Occipital lobe (tissue), 3 donors: Measurements from ENCODE around the gene ZIC3. TPM values are rescaled to one million over a fixed set of nuclear protein-coding genes. Genes with fewer than 3 reads are reported as not detected.

Experiments
- DNase-seq: peaks from one replicate; lab custom pipeline; 2025; lab: John Stamatoyannopoulos, UW
- small RNA-seq: library from RNA; depleted of rRNA; stranded (forward); fragments of <200 nt; gene quantifications from one replicate; pipeline ENCODE3, GENCODE V24; 2014
- total RNA-seq: library from RNA; depleted of rRNA; stranded (reverse); fragments of >200 nt; gene quantifications from one replicate; pipeline ENCODE4 v1.2.3, GENCODE V29; 2014

Gene ZIC3
- total RNA-seq, 1 donor from 2014 or later, result 1.4 TPM

DNA sequence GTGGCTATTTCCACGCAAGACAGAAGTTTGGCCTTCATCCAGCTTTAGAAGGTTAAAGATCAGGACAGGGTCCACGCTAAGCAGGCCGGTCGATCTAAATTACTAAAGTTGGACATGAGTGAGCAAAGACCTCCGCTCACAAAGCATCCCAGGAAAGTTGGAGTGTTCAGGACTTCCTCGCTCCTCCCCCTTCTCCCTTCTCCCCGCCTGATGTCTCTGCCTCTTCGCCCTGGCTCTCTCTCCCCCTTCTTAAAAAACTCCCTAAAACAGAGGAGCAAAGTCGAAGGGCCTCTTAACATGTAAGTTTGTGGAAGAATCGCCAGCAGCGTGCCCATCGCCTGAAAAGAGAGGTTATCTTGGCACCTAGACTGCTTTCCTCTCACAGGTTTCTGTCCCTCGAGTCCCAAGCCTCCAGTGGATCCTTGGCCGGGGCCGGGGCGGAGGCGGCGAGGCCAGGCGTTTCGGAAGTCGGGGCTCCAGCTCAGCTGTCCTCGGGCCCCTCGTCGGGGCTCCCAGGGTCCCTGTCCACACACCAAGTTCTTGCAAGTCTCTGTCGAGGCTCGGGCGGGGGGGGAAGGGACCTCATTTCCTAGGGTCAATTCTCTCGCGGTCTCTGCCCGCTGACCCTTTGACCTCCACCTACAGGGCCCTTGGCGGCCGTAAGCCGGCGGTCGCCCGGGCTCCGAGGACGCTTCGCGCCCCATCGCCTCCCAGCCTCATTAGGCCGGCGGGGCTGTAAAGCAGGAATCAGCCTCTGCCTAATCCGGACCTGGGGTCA lies 7.6 kb downstream of the ZIC3 start:
- DNase-seq, result no peak

DNA sequence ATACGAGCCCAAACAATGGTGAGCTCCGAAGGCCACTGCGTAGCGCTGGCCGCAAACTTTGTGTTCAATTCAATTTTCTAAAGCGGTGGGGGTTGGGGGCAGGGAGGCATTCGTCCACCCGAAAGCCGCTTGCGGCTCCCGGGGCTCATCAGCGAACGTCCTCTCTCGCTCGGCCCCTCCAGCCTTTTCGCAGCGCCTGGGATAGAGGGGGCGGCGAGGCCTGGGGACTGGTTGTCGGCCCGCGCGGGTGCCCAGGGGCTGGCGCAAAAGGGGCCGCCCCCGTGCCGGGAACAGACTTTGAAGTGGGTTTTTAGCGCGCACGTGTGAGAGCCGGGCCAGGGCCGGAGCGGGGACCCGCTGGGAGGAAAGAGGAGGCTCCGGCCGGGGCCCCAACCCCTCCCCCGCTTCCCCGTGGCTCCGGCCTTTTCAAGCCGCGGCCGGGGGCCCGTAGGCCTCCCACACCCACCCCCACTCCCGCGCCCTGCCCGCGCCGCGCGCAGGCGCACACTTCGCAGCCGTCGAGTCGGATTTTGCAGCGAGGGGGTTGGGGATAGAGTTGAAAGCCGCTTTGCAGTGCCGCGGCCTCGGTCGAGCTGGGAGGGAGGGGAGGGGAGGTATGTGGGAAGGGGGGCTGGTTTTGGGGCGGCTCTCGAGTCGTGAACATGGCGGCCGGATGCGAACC lies 8.3 kb downstream of the ZIC3 start:
- no peak for DNase-seq

DNA sequence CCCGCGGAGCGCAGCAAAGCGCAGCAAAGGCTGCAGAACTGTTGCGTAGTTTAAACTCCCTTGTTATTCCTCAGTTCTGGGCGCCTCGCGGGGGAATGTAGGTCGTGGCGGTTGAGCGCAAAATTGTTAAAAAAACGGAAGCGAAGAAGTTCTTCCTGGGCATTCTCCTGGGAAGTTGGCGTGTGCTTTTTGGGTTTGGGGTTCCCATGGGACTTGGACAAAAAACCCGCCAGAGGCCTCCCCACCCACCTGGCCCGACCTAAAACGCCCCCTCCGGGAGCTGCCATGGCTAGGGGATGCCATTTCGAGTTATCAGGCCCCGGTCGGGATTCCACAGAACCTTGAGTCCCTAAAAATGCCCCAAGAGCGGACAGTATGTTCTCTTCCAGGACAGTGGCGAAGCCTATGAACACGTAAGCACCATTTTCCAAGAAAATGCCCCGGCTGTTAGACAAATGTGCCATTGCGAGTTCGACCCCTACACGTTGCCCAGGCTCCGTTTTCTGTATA lies 8.9 kb downstream of the ZIC3 start:
- DNase-seq, result no peak

DNA sequence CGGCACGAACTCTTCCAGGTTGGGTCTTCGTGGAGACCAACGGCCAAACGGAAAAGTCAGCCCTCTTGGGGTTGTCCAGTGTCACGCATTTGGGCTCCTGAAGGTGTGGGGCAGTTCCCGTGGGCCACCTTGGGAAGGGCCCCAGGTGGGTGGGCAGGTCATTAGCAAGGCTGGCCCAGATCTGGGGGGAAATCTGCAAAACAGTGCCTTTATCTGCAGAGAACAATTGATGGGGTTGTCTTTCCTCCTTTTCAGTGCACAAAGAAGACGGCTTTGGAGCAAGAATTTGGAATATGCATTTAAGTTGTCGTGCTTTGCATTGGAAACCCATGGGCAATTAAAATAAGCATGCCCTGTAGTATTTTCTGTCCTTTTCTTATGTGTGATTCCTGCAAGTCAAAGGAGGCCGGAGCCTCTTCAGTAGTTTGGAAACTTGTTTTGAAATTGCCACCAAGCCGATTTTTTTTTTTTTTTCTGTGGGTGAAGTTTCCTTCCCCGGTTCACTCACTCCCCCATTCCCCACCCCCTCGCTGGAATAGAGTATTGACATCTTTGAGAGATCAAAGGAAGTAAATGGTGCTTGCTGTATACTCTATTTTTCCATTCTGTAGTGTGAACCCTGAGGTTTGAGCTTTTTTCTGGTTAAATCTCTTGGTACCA lies 9.8 kb downstream of the ZIC3 start:
- DNase-seq, result no peak

DNA sequence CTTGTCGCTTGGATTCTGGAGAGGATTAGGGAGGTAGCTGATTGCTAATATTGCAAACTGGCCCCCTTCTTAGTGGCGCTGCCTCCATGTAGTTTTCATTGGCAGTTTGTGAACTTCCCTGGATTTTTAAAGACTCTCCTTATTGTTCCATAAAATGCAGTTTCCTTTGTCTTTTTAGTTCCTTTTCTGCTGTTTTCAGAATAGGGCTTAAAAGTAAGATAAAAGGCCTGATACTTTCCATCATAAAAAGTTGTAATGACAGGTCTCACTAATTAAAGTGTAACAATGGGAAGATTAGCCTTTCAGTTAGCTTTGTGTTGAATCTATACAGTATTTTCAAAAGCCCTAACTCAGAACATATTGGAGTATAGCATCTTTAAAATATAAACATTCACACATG lies 21.2 kb downstream of the ZIC3 start:
- no peak for DNase-seq

DNA sequence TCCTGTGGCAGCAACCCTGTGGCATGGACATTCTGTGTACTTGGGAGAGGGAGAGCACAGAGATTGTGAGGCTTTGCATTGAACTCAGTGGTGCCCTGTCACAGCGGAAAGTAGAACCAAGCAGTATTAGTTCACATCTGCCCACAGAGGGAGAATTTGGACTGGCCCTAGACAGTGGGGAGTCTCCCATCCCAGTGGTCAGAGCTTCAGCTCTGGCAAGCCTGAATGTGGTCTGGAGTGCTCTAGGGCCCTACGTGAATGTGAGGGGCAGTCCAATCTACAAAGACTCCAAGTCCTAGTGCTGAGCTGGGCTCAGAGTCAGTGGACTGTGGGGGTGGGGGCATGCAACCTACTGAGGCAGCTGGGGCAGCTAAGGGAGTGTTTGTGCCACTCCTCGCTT lies 34.8 kb downstream of the ZIC3 start:
- no peak for DNase-seq

Small RNA genes within 50 kb of the gene (small RNA-seq; reads per million reads assigned to genes)
- not detected for gene RN7SL325P
